Measurements from ENCODE around the gene FKBP1A.
"Not testable (repeated sequence)": the region's sequence is repeated elsewhere in the genome, so short reads cannot be mapped to it uniquely, and the experiment has no call there.

The FKBP1A gene

DNA sequence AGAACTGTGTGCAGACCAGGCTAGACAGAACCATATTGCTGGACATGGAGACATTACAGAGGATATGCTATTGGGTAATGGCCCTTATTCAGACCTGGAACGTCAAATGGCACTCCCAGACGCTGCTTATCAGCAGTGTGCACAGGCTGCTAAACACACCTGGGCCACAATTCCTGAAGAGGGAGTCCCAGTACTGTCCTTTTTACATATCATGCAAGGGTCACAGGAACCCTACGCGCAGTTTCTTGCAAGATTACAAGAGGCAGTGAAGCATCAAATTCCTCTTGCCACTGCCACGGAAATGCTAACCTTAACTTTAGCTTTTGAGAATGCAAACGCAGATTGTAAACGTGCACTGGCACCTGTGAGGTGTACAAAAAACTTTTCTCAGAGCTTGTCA, 5.3 kb upstream of the FKBP1A start:
- H3K4me1 ChIP-seq (ENCODE audit: insufficient read depth, low read length), result peaks cover 47% of the 10 kb centered on the region
- not testable (repeated sequence) for H3K9me3 ChIP-seq (ENCODE audit: insufficient read depth, low read length, severe bottlenecking); ATAC-seq (ENCODE audit: insufficient read depth, low read depth); H3K36me3 ChIP-seq (ENCODE audit: insufficient read depth, low read length); H4K20me1 ChIP-seq (ENCODE audit: insufficient read depth, low read length); H2AFZ ChIP-seq (ENCODE audit: low read depth, low read length); H3K79me2 ChIP-seq (ENCODE audit: insufficient read depth, low read length); H3K27me3 ChIP-seq (ENCODE audit: insufficient read depth, low read length, poor library complexity); H3K27ac ChIP-seq (ENCODE audit: low read length); DNase-seq; H3K4me3 ChIP-seq (ENCODE audit: low read depth in 1 of 2, low read length in 2 of 2); H3K9ac ChIP-seq (ENCODE audit: low read depth, low read length); H3K4me2 ChIP-seq (ENCODE audit: insufficient read depth, low read length)
- peak; percentile 1 for TF ChIP-seq CTCF (IDR thresholded peaks at IDR 0.05; ENCODE audit: borderline replicate concordance, extremely low read depth, low read length, poor library complexity, severe bottlenecking)

- H3K9ac ChIP-seq (ENCODE audit: low read depth, low read length), result no peak overlapping the region
- H3K4me1 ChIP-seq (ENCODE audit: insufficient read depth, low read length), result peaks cover 47% of the 10 kb centered on the region
- no peak overlapping the region for H3K4me3 ChIP-seq (ENCODE audit: low read depth in 1 of 2, low read length in 2 of 2)
- no peaks in the 10 kb centered on the region for H4K20me1 ChIP-seq (ENCODE audit: insufficient read depth, low read length)
- H3K27me3 ChIP-seq (ENCODE audit: insufficient read depth, low read length, poor library complexity), result no peaks in the 10 kb centered on the region
- H2AFZ ChIP-seq (ENCODE audit: low read depth, low read length), result no peak overlapping the region
- no peak overlapping the region for H3K4me2 ChIP-seq (ENCODE audit: insufficient read depth, low read length)
- peak overlapping the region; percentile 80 for H3K27ac ChIP-seq (ENCODE audit: low read length)
- no peaks in the 10 kb centered on the region; the same call in 1 of the 2 replicates for H3K36me3 ChIP-seq (ENCODE audit: insufficient read depth, low read length)
- no peaks in the 10 kb centered on the region for H3K9me3 ChIP-seq (ENCODE audit: insufficient read depth, low read length, severe bottlenecking)
- peaks cover 5% of the 10 kb centered on the region for H3K79me2 ChIP-seq (ENCODE audit: insufficient read depth, low read length)
- peak; percentile 28 for TF ChIP-seq CTCF (IDR thresholded peaks at IDR 0.05; ENCODE audit: borderline replicate concordance, extremely low read depth, low read length, poor library complexity, severe bottlenecking)
- TF ChIP-seq EZH2 (IDR thresholded peaks at IDR 0.05; ENCODE audit: borderline replicate concordance, low read depth, low read length, severe bottlenecking), result no peak
- ATAC-seq (ENCODE audit: insufficient read depth, low read depth) (no peak), DNase-seq (no peak)
These were observed 4.9 kb upstream of the FKBP1A start for GRCh38 chr20:1397710-1398109.

- ATAC-seq (ENCODE audit: insufficient read depth, low read depth) (peak; percentile 25; the same call in 1 of the 3 replicates), DNase-seq (peak; percentile 70)
- peaks cover 15% of the 10 kb centered on the region for H3K79me2 ChIP-seq (ENCODE audit: insufficient read depth, low read length)
- H3K27me3 ChIP-seq (ENCODE audit: insufficient read depth, low read length, poor library complexity), result no peaks in the 10 kb centered on the region
- H3K9ac ChIP-seq (ENCODE audit: low read depth, low read length), result peak overlapping the region; percentile 23; the same call in 1 of the 2 replicates
- peak overlapping the region; percentile 80 for H3K27ac ChIP-seq (ENCODE audit: low read length)
- H4K20me1 ChIP-seq (ENCODE audit: insufficient read depth, low read length), result peaks cover 7% of the 10 kb centered on the region
- H3K36me3 ChIP-seq (ENCODE audit: insufficient read depth, low read length), result peaks cover 3% of the 10 kb centered on the region; the same call in 1 of the 2 replicates
- H3K4me2 ChIP-seq (ENCODE audit: insufficient read depth, low read length), result peak overlapping the region; percentile 33
- no peaks in the 10 kb centered on the region for H3K9me3 ChIP-seq (ENCODE audit: insufficient read depth, low read length, severe bottlenecking)
- H3K4me3 ChIP-seq (ENCODE audit: low read depth in 1 of 2, low read length in 2 of 2), result no peak overlapping the region; a peak in 1 of 4 replicates
- TF ChIP-seq EZH2 (IDR thresholded peaks at IDR 0.05; ENCODE audit: borderline replicate concordance, low read depth, low read length, severe bottlenecking) (no peak), CTCF (IDR thresholded peaks at IDR 0.05; ENCODE audit: borderline replicate concordance, extremely low read depth, low read length, poor library complexity, severe bottlenecking) (no peak)
- H3K4me1 ChIP-seq (ENCODE audit: insufficient read depth, low read length), result peaks cover 46% of the 10 kb centered on the region
- peak overlapping the region; percentile 48 for H2AFZ ChIP-seq (ENCODE audit: low read depth, low read length)
These were observed 3.8 kb upstream of the FKBP1A start for GRCh38 chr20:1396702-1397101.

DNA sequence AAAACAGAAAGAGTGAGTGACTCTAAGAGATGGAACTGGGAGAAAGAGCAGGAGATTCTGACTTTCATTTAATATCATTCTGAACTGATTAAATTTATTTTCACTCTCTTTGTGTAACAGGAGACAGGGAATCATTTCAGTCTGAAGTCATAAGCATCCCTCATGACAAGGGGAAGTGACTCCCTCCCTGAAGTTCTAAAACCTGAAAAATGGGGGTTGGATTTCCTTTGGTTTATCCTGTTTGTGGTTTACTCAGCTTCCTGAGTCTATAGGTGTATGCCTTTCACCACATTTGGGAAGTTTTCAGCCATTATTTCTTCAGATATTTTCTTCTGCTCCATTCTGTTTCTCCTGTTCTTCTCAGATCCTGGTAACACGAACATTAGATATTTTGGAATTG, 3.4 kb upstream of the FKBP1A start:
- H3K4me2 ChIP-seq (ENCODE audit: insufficient read depth, low read length), result peak overlapping the region; percentile 33
- peaks cover 3% of the 10 kb centered on the region; the same call in 1 of the 2 replicates for H3K36me3 ChIP-seq (ENCODE audit: insufficient read depth, low read length)
- ATAC-seq (ENCODE audit: insufficient read depth, low read depth) (no peak), DNase-seq (no peak)
- H3K9me3 ChIP-seq (ENCODE audit: insufficient read depth, low read length, severe bottlenecking), result no peaks in the 10 kb centered on the region
- H3K9ac ChIP-seq (ENCODE audit: low read depth, low read length), result peak overlapping the region; percentile 1; the same call in 1 of the 2 replicates
- peaks cover 12% of the 10 kb centered on the region for H4K20me1 ChIP-seq (ENCODE audit: insufficient read depth, low read length)
- no peak overlapping the region for H2AFZ ChIP-seq (ENCODE audit: low read depth, low read length)
- H3K79me2 ChIP-seq (ENCODE audit: insufficient read depth, low read length), result peaks cover 19% of the 10 kb centered on the region
- no peak overlapping the region for H3K4me3 ChIP-seq (ENCODE audit: low read depth in 1 of 2, low read length in 2 of 2)
- TF ChIP-seq CTCF (IDR thresholded peaks at IDR 0.05; ENCODE audit: borderline replicate concordance, extremely low read depth, low read length, poor library complexity, severe bottlenecking), result no peak
- no peak for TF ChIP-seq EZH2 (IDR thresholded peaks at IDR 0.05; ENCODE audit: borderline replicate concordance, low read depth, low read length, severe bottlenecking)
- H3K27ac ChIP-seq (ENCODE audit: low read length), result peak overlapping the region; percentile 80
- H3K4me1 ChIP-seq (ENCODE audit: insufficient read depth, low read length), result peaks cover 50% of the 10 kb centered on the region
- H3K27me3 ChIP-seq (ENCODE audit: insufficient read depth, low read length, poor library complexity), result no peaks in the 10 kb centered on the region

Measured in DND-41 (cell line).